Hepatocyte (in vitro differentiated cells): Measurements from ENCODE around the gene ZNF830. TPM values are rescaled to one million over a fixed set of nuclear protein-coding genes. Genes with fewer than 3 reads are reported as not detected.

ENCODE experiments used
- DNase-seq: peaks from one replicate; pipeline ENCODE4 v3.0.0-alpha.2; 2016; ENCODE audit warnings: low spot score
- H2AFZ ChIP-seq: fragments of 200-600 bp; sonication (generic); 2 replicates; pipeline ENCODE4 v1.6.0; 2016; ENCODE audit warnings: antibody characterized with exemption, mild to moderate bottlenecking
- H3K27ac ChIP-seq: fragments of 200-600 bp; sonication (generic); 2 replicates; pipeline ENCODE4 v1.5.1; 2016; ENCODE audit warnings: mild to moderate bottlenecking
- H3K27me3 ChIP-seq: fragments of 200-600 bp; sonication (generic); 2 replicates; pipeline ENCODE4 v1.6.1; 2016
- H3K36me3 ChIP-seq: fragments of 200-600 bp; sonication (generic); replicated peaks from 2 replicates; pipeline ENCODE4 v1.5.1; 2016; ENCODE audit warnings: low read depth; ENCODE audit not compliant: insufficient read depth
- H3K4me1 ChIP-seq: fragments of 200-600 bp; sonication (generic); 2 replicates; pipeline ENCODE4 v1.5.1; 2016; ENCODE audit warnings: mild to moderate bottlenecking, moderate library complexity; ENCODE audit not compliant: insufficient read depth
- H3K4me2 ChIP-seq: fragments of 200-600 bp; sonication (generic); 2 replicates; pipeline ENCODE4 v1.6.0; 2016
- H3K4me3 ChIP-seq: fragments of 200-600 bp; sonication (generic); 2 replicates; pipeline ENCODE4 v1.5.1; 2016; ENCODE audit warnings: mild to moderate bottlenecking
- H3K79me2 ChIP-seq: fragments of 200-600 bp; sonication (generic); 2 replicates; pipeline ENCODE4 v1.6.0; 2017; ENCODE audit warnings: mild to moderate bottlenecking
- H3K9me2 ChIP-seq: fragments of 200-600 bp; sonication (generic); replicated peaks from 2 replicates; pipeline ENCODE4 v1.6.0; 2017; ENCODE audit warnings: mild to moderate bottlenecking; ENCODE audit not compliant: insufficient read depth
- H3K9me3 ChIP-seq: fragments of 200-600 bp; sonication (generic); 2 replicates; pipeline ENCODE4 v1.5.1; 2016; ENCODE audit warnings: low read depth, mild to moderate bottlenecking
- H4K20me1 ChIP-seq: fragments of 200-600 bp; sonication (generic); 2 replicates; pipeline ENCODE4 v1.6.0; 2016; ENCODE audit warnings: mild to moderate bottlenecking; ENCODE audit not compliant: insufficient read depth, poor library complexity, severe bottlenecking
- CTCF ChIP-seq: fragments of 200-600 bp; sonication (generic); IDR thresholded peaks from 2 replicates; pipeline ENCODE4 v1.5.1; 2016; ENCODE audit warnings: antibody characterized with exemption, mild to moderate bottlenecking; ENCODE audit not compliant: poor library complexity
- EZH2 ChIP-seq: fragments of 200-600 bp; sonication (generic); IDR thresholded peaks from 2 replicates; pipeline ENCODE4 v1.6.1; 2016; ENCODE audit warnings: antibody characterized with exemption, mild to moderate bottlenecking, borderline replicate concordance
- EZH2phosphoT487 ChIP-seq: fragments of 200-600 bp; sonication (generic); IDR thresholded peaks from one replicate; pipeline ENCODE4 v1.6.1; 2018; ENCODE audit warnings: antibody characterized with exemption, mild to moderate bottlenecking, low read depth, moderate library complexity; ENCODE audit not compliant: unreplicated experiment, severe bottlenecking
- WGBS: methylation state at CpG from one replicate; pipeline ENCODE4 v1.1.6; 2016; ENCODE audit warnings: low lambda C conversion rate; ENCODE audit errors: missing lambda C conversion rate; 5-methylcytosine and 5-hydroxymethylcytosine counted together
- polyA plus RNA-seq: library from polyadenylated mRNA; unstranded; fragments of >200 nt; fragmentation: Nextera tagmentation; extraction: Ambion mirVana; gene quantifications from 2 replicates; pipeline ENCODE4 v1.2.1, GENCODE V29; 2016
- total RNA-seq: library from RNA; depleted of rRNA; stranded (reverse); fragments of >200 nt; gene quantifications from 2 replicates; pipeline ENCODE4 v1.2.3, GENCODE V29; 2014

ZNF830 gene
- total and polyA plus RNA-seq, 2 experiments from 2014 or later: 11.0 to 11.8 TPM

GRCh38 chr17:34979153-34979552 is 17.8 kb downstream of the ZNF830 start:
- no peak overlapping the region for H3K27ac ChIP-seq
- no peaks in the 10 kb centered on the region for H3K36me3 ChIP-seq
- 92% methylated on average over 7 of the region's 7 CpGs for whole genome bisulfite sequencing
- H4K20me1 ChIP-seq: no peaks in the 10 kb centered on the region
- H3K9me3 ChIP-seq: no peaks in the 10 kb centered on the region
- TF ChIP-seq CTCF (no peak), EZH2phosphoT487 (no peak), EZH2 (no peak)
- H3K4me3 ChIP-seq: no peak overlapping the region
- peaks cover 24% of the 10 kb centered on the region for H3K79me2 ChIP-seq
- H3K27me3 ChIP-seq: no peaks in the 10 kb centered on the region
- peak overlapping the region; percentile 87 for H3K4me2 ChIP-seq
- H3K4me1 ChIP-seq: peaks cover 15% of the 10 kb centered on the region
- H2AFZ ChIP-seq: peak overlapping the region; percentile 83
- H3K9me2 ChIP-seq: no peaks in the 10 kb centered on the region
- DNase-seq: no peak

- Histone ChIP-seq H3K4me1 (peaks cover 15% of the 10 kb centered on the region), H3K79me2 (peaks cover 29% of the 10 kb centered on the region), H3K9me2 (no peaks in the 10 kb centered on the region), H3K36me3 (no peaks in the 10 kb centered on the region), H3K27me3 (no peaks in the 10 kb centered on the region), H2AFZ (peak overlapping the region; percentile 83), H3K4me3 (peak overlapping the region; percentile 41), H3K27ac (peak overlapping the region; percentile 100), H4K20me1 (no peaks in the 10 kb centered on the region), H3K4me2 (peak overlapping the region; percentile 87), H3K9me3 (no peaks in the 10 kb centered on the region)
- no peak for TF ChIP-seq EZH2
- no peak for TF ChIP-seq EZH2phosphoT487
- TF ChIP-seq CTCF: no peak
- DNase-seq: no peak
- 25% methylated on average over 15 of the region's 15 CpGs for WGBS
These were observed 18.5 kb downstream of the ZNF830 start for GRCh38 chr17:34979650-34980352.

GRCh38 chr17:34980353-34980680 is 19.0 kb downstream of the ZNF830 start, which contains the start of gene LIG3:
LIG3 (plus strand) TSS chr17:34980512; CDS start chr17:34983006, 2,494 bp downstream.
- peaks cover 34% of the 10 kb centered on the region for H3K79me2 ChIP-seq
- H3K27me3 ChIP-seq: no peaks in the 10 kb centered on the region
- H3K27ac ChIP-seq: peak within 1 kb of the TSS; percentile 100
- H3K36me3 ChIP-seq: no peaks in the 10 kb centered on the region
- TF ChIP-seq EZH2 (no peak), CTCF (no peak), EZH2phosphoT487 (no peak)
- H2AFZ ChIP-seq: peak within 1 kb of the TSS; percentile 83
- no peaks in the 10 kb centered on the region for H3K9me2 ChIP-seq
- peak within 1 kb of the TSS; percentile 87 for H3K4me2 ChIP-seq
- 0% methylated on average over 20 of the region's 39 CpGs for WGBS
- peak within 1 kb of the TSS; percentile 41 for H3K4me3 ChIP-seq
- H3K4me1 ChIP-seq: peaks cover 15% of the 10 kb centered on the region
- H3K9me3 ChIP-seq: no peaks in the 10 kb centered on the region
- peak; percentile 97 for DNase-seq
- no peaks in the 10 kb centered on the region for H4K20me1 ChIP-seq
